ENCODE results near the gene DAB2. TPM values are rescaled to one million over a fixed set of nuclear protein-coding genes. Genes with fewer than 3 reads are reported as not detected.

Gene DAB2
- total RNA-seq, 4 donors from 2014 or later: 39.6 to 71.3 (median 62.1) TPM

- no peak for DNase-seq
- no peak overlapping the region for H3K27ac ChIP-seq
- TF ChIP-seq POLR2A (IDR thresholded peaks at IDR 0.05): no peak
- no peak for TF ChIP-seq CTCF (IDR thresholded peaks at IDR 0.05)
These were observed 101.2 kb downstream of the DAB2 start for GRCh38 chr5:39323542-39323941.

More at GRCh38 chr5:39323542-39323941, 101.2 kb downstream of the DAB2 start:
- no peak overlapping the region for H3K4me3 ChIP-seq
- H3K36me3 ChIP-seq: no peaks in the 10 kb centered on the region
- no peaks in the 10 kb centered on the region for H3K9me3 ChIP-seq
- no peaks in the 10 kb centered on the region for H3K27me3 ChIP-seq
- no peaks in the 10 kb centered on the region for H3K4me1 ChIP-seq

Other genes with a start within 250 kb of the DAB2 start
- 100 to 1,000 TPM in 1 of 4 donors, 10 to 100 TPM in 3; 12.1 to 184 (median 17.6) TPM for gene FYB1, start 205.4 kb downstream of the DAB2 start, total RNA-seq
- not detected for gene C9, start 60.5 kb downstream of the DAB2 start, total RNA-seq

All from Peyer's patch (tissue), 4 donors.